Ishikawa (cell line): Measurements from ENCODE around the gene MAP3K7.

Experiments used
- CEBPB ChIP-seq: IDR thresholded peaks from 2 replicates; pipeline ENCODE4 v1.6.1; 2012
- EP300 ChIP-seq: IDR thresholded peaks from 2 replicates; pipeline ENCODE4 v1.6.1; 2012; ENCODE audit warnings: borderline replicate concordance
- TAF1 ChIP-seq: IDR thresholded peaks from 2 replicates; pipeline ENCODE4 v1.6.1; 2012; ENCODE audit warnings: low read depth, mild to moderate bottlenecking
- YY1 ChIP-seq: IDR thresholded peaks from 2 replicates; pipeline ENCODE4 v1.6.1; 2012; ENCODE audit warnings: low read depth

- no peak for TF ChIP-seq EP300
- TF ChIP-seq YY1: no peak
- no peak for TF ChIP-seq CEBPB
- TF ChIP-seq TAF1: no peak
Observed at GRCh38 chr6:90557006-90557405, 29.9 kb downstream of the MAP3K7 start.
